WERI-Rb-1 (cell line): ENCODE data around the gene DCTD.

Experiments used
- DNase-seq: peaks from one replicate; pipeline ENCODE4 v3.0.0-alpha.2; 2020
- H3K27ac ChIP-seq: fragments of 250-450 bp; sonication (Bioruptor Pico); 2 replicates; pipeline ENCODE4 v1.5.1; 2020; ENCODE audit warnings: mild to moderate bottlenecking, moderate library complexity
- H3K27me3 ChIP-seq: fragments of 250-450 bp; sonication (Bioruptor Pico); 2 replicates; pipeline ENCODE4 v1.5.1; 2021; ENCODE audit warnings: mild to moderate bottlenecking, low read depth, moderate library complexity; ENCODE audit not compliant: insufficient read depth, severe bottlenecking
- H3K36me3 ChIP-seq: fragments of 250-450 bp; sonication (Bioruptor Pico); 2 replicates; pipeline ENCODE4 v1.5.1; 2020; ENCODE audit warnings: mild to moderate bottlenecking, moderate library complexity
- H3K4me3 ChIP-seq: 2 replicates; pipeline ENCODE4 v1.5.1; 2011; ENCODE audit warnings: low read depth, mild to moderate bottlenecking, control low read depth, low read length
- H3K9me3 ChIP-seq: fragments of 250-450 bp; sonication (Bioruptor Pico); 2 replicates; pipeline ENCODE4 v1.5.1; 2021; ENCODE audit warnings: mild to moderate bottlenecking, moderate library complexity; ENCODE audit not compliant: severe bottlenecking
- CTCF ChIP-seq: IDR thresholded peaks from 2 replicates; pipeline ENCODE4 v1.5.1; 2011; ENCODE audit warnings: low read depth, mild to moderate bottlenecking, control low read depth, inconsistent platforms, low read length

Gene DCTD

GRCh38 chr4:182843808-182844325 is 73.3 kb downstream of the DCTD start:
- no peaks in the 10 kb centered on the region for H3K9me3 ChIP-seq
- DNase-seq: no peak
- H3K27me3 ChIP-seq: no peaks in the 10 kb centered on the region
- H3K4me3 ChIP-seq: no peak overlapping the region
- no peaks in the 10 kb centered on the region for H3K36me3 ChIP-seq
- no peak overlapping the region for H3K27ac ChIP-seq
- no peak for TF ChIP-seq CTCF

GRCh38 chr4:182842759-182843390 is 74.3 kb downstream of the DCTD start:
- H3K4me3 ChIP-seq: no peak overlapping the region
- no peaks in the 10 kb centered on the region for H3K36me3 ChIP-seq
- H3K27ac ChIP-seq: no peak overlapping the region
- no peaks in the 10 kb centered on the region for H3K9me3 ChIP-seq
- H3K27me3 ChIP-seq: no peaks in the 10 kb centered on the region
- no peak for DNase-seq
- no peak for TF ChIP-seq CTCF

GRCh38 chr4:182842104-182842600 is 75.0 kb downstream of the DCTD start:
- no peak for TF ChIP-seq CTCF
- Histone ChIP-seq H3K27me3 (no peaks in the 10 kb centered on the region), H3K36me3 (no peaks in the 10 kb centered on the region), H3K27ac (no peak overlapping the region), H3K9me3 (no peaks in the 10 kb centered on the region), H3K4me3 (no peak overlapping the region)
- DNase-seq: no peak

GRCh38 chr4:182840108-182840507 is 77.1 kb downstream of the DCTD start:
- no peak overlapping the region for H3K27ac ChIP-seq
- TF ChIP-seq CTCF: no peak

More at GRCh38 chr4:182840108-182840507, 77.1 kb downstream of the DCTD start:
- Histone ChIP-seq H3K4me3 (no peak overlapping the region), H3K36me3 (no peaks in the 10 kb centered on the region), H3K27me3 (no peaks in the 10 kb centered on the region), H3K9me3 (no peaks in the 10 kb centered on the region)
- no peak for DNase-seq
